NCI-H2081 (cell line): ENCODE data around the gene CNTFR.
"Not testable (repeated sequence)": the region's sequence is repeated elsewhere in the genome, so short reads cannot be mapped to it uniquely, and the experiment has no call there.

Experiments used
- DNase-seq, 2 experiments: peaks; one replicate each; lab custom pipeline; 2025; lab: John Stamatoyannopoulos, UW

CNTFR gene

DNA sequence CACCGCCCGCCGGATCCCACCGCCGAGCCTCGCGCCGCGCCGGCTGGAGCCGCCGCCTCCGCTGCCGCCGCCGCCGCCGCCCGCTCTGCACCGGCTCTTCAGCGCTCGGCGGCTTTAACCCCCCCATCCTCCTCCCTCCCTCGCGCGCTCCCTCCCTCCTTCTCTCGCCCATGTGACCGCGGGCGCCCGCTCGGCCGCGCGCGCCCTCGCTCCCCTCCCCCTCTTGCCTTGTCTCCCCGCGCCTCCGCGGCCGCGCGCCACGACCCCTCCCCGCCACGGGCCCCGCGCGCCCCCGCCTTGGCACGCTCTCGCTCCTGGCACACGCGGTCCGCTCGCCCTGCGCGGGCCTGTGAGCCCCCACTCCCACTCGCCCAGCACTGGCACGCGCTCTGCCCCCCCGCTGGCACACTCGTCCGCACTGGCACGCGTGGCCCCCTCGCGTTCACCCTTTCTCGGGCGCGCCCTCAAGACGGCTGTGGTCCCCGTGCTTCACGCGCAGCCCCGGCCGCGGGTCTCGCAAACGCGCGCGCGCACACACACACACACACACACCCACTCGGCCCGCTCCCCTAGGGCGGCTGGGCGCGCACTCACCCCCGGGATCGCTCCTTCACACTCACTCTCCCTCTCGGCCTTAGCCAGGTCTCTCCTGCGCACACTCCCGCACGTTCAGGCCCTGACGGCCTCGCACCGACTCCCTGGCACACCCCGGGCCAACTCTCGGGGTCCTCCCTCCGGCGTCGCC lies at the start of gene CNTFR:
CNTFR (minus strand) TSS at position 89 of the 745 bp plus-strand sequence. CDS start 20,743 bp downstream, outside the sequence.
- peak; percentile 39 to 57 for DNase-seq

DNA sequence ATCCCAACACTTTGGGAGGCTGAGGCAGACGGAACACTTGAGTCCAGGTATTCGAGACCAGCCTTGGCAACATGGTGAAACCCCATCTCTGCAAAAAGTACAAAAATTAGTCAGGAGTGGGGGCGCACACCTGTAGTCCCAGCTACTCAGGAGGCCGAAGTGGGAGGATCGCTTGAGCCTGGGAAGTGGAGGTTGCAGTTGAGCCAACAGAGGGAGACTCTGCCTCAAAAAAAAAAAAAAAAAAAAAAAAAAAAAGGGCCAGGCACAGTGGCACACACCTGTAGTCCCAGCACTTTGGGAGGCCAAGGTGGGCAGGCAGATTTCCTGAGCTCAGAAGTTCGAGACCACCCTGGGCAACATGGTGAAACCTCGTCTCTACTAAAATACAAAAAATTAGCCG lies 49.8 kb upstream of the CNTFR start:
- DNase-seq = not testable (repeated sequence)

DNA sequence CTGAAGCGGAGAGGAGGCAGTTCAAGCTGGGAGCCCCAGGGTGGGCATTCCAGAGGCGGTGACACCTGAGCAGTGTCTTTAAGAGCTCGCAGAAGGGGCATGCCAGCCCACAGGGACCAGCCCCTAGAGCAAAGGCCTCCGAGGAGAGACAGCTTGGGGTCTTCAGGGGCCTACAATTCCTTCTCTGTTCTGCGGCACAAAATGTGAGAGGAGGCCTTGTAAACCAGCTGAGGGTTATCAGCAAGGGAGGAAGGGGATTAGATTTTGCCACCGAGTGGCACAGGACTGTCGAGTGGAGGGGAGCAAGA lies 48.6 kb upstream of the CNTFR start:
- no peak for DNase-seq

- peak; percentile 93 to 95 for DNase-seq
These were observed 48.0 kb upstream of the CNTFR start, which contains the start of gene SIGMAR1 for GRCh38 chr9:34637356-34638137. Gene SIGMAR1 (minus strand): TSS chr9:34637787. CDS start chr9:34637697, 90 bp downstream.

DNA sequence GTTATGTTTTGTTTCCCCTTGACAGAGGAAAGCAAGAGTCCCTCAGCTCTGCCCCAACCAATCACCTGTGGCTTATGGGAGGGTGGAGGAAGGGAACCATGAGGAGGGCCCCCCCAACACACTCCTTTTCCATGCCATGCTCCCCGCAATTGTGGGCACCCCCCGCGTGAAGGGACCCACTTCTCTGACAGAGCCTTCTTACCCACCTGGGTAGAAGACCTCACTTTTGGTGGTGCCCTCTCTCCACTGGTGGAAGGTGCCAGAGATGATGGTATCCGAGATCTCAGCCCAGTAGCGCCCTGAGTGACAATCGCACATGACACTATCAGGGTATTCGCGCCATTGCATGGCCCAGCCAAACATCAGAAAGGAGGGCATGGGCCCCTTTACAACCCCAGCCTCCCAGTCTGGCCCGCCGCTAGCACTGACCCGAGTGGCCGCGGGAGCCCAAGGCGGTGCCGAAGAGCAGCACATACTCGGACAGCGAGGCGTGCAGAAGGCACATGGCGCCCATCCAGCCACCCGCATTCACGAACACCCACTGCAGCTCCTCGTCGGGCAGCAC lies 47.3 kb upstream of the CNTFR start:
- DNase-seq = peak; percentile 5 to 32

GRCh38 chr9:34635556-34635955 lies 46.0 kb upstream of the CNTFR start:
- DNase-seq = no peak

DNA sequence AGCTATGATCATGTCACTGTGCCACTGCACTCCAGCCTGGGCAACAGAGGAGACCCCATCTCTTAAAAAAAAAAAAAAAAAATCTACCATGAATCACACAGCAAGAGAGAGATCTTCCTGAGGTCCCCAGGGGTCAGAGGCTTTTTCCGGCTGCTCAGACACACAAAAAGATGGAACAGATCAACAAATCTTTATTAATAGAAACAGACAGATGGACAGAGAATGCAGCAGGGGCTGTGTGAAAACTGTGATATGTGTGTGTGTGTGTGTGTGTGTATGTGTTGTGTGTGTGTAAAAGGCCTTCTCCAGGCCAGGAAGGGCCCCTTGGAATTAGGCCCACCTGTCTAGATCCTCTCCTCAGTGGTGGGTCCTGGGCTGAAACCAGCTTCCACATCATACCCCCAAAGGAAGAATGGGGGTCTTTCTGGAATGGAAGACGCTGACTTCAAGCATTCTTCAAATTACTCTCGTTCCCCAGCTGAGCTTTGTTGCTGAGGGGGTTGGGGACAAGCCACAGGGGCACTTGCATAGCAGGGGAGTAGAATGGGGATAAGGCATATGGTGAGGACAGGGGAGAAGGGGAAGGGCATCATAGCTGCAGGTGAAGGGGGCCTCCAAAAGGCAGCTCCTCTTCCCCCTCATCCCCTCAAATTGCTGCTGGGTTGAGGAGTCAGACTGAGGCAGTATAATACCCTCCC lies 45.2 kb upstream of the CNTFR start:
- DNase-seq = no peak

DNA sequence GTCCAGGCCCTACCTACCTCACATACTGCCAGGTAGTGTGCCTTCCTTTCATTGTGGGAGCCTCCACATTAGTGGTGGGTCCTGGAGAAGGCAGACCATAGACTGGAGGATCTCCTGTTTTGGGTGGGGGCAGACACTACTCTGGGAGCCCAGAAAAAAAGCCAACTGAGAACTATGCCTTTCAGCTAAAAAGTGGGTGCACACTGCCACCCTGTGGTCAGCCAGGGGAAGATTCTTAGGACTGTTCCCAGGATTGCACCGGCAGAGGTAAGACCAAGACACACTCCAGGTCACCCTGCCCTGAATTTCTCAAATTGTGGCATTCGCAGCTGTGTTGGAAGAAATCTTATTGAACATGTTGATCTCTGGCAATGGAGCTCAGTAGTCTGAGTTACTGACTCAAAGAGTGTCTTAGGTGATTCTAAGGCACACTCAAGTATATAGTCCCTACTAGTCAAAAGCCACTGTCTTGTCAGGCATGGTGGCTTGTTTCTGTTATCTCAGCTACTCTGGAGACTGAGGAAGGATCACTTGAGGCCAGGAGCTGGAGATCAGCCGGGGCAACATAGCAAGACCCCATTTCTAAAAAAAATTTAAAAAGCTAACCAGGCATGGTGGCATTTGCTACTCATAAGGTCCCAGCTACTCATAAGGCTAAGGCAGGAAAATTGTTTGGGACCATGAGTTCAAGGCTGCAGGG lies 44.5 kb upstream of the CNTFR start:
- DNase-seq = peak; percentile 55 to 72

GRCh38 chr9:34633166-34633565 lies 43.6 kb upstream of the CNTFR start:
- no peak for DNase-seq

DNA sequence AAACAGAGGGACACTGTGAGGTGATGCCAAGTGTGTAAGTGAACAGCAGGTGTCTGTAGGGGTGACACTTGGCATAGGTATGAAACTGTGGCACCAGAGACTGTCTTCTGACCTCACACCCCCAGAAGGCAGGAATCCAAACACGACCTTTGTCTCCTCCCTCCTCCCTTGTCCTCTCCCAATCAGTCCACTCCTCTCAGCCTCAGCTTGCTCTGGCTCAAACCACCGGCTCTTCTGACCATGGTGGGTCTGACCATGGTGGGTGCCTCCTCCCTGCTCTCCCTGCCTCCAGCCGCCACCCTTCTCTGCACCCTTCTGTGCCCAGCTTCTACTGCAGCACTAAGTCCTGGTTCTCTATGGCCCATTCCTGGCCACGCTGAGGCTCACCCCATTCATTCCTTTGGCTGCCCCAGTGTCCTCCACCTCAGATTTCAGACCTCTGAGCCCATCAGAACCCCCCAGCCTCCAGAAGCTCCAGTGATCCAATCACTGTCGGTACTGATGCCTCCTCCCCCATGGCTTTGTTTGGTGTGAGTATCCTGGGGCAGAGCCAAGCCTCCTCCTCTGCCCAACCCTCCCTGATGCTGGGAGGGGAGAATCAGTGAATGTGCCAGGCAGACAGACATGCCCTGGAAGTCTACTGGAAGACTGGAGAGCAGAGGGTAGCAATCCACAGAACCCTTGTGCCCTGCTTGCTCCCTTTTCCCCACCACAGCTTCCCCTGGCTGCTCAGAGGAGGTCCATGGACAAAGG lies 41.1 kb upstream of the CNTFR start:
- no peak for DNase-seq

- DNase-seq = no peak
These were observed 39.9 kb upstream of the CNTFR start for GRCh38 chr9:34629491-34629808.

GRCh38 chr9:34628656-34629490 lies 39.3 kb upstream of the CNTFR start, which contains the start of gene ARID3C:
Gene ARID3C (minus strand): TSS chr9:34629066. CDS start chr9:34628014, 1,052 bp downstream.
- DNase-seq = peak; percentile 22 to 58

- DNase-seq = no peak
These were observed 38.5 kb upstream of the CNTFR start for GRCh38 chr9:34627716-34628655.

- DNase-seq = no peak
These were observed 35.6 kb upstream of the CNTFR start for GRCh38 chr9:34625186-34625486.

DNA sequence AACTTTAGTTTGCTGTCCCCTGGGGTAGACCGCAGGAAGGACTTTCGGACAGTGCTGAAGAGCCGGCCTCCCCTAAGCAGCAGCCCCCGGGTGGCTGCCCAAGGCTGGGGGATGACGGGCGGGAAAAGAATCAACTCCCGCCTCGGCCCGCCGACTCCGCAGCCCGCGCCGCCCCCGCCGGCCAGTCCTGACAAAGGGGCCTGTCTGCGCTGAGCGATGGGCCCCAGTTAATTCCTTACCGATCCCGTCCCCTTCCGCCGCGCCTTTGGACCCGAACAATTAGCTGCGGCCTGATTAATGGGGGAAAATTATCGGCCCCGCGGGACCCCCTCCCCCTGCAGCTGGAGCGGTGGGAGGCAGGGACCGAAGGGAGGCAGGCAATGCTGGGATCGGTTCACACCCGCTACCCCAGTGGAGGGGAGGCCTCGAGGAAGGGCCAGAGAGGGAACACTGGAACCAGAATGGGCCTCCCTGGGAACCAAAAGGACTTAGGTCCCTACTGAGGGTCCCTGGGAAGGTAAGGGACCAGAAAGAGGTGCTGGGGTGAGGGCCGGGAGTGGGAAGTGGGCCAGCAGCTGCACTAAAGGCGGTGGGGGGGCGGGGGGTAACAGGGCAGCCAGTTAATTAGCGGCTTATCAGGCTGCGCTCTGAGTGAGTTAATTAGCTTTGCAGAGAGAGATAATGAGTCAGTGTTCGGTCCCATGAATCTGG lies 35.1 kb upstream of the CNTFR start:
- DNase-seq = no peak

DNA sequence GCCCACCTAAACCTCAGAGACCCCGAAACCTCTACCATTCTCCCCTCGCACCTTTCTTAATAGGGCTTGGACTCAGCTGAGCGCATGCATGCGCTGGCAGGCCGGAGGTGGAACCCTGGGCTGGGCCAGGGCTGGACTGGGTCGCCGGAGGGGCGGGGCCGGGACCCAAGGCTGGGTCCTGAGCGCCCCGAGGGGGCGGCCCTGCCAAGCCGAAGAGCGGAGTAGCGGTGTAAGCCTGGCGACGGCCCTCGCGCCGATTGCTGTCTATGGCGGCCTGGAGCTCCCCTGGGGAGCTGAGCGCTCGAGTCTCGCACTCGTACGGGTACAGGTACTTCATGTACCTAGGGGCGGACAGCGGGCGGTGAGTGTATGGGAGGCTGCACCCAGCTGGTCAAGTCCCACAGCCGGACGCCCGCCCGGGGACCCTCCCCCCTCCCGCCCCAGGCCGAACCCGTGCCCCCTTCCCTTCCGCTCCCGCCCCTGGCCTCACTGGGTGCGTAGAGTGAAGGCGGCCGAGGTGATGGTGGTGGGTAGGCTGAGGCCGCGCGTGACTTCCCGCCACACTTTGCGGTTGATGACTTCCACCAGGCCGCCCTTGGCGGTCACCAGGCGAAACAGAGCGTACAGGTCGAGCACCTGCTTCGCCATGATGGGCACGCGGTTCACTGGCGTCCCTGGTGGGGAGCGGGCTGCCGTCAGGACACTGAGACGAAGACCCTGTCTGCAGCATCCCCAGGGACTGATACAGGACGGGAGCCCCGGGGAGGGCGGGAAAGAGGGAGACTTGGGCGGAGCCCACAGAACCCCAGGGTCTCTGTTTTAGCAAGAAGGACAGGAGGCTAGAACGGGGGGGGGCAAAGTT lies 34.1 kb upstream of the CNTFR start:
- DNase-seq = no peak
